K562 (cell line): ENCODE data around the gene FSTL3.

Source experiments
- CTCF ChIP-seq, 3 experiments: IDR thresholded peaks in 2 of 3; conservative IDR thresholded peaks in 1 of 3; 2 replicates each; pipeline ENCODE4 v1.5.1; 2011 to 2012; ENCODE audit warnings: low read length in 3 of 3, mild to moderate bottlenecking in 3 of 3, control low read depth in 2 of 3, improper control_type of control experiment in 1 of 3, inconsistent platforms in 1 of 3, low read depth in 1 of 3, mixed read lengths in 1 of 3, moderate library complexity in 1 of 3; ENCODE audit not compliant: insufficient read depth in 2 of 3
- MAFF ChIP-seq: IDR thresholded peaks from 2 replicates; pipeline ENCODE4 v1.6.1; 2012; ENCODE audit warnings: low read length, improper control_type of control experiment
- POLR2A ChIP-seq: fragments of 450-650 bp; conservative IDR thresholded peaks from 2 replicates; pipeline ENCODE4 v1.6.1; 2016
- USF2 ChIP-seq: sonication (generic); formaldehyde crosslinking; IDR thresholded peaks from 2 replicates; pipeline ENCODE4 v1.5.0; 2020; ENCODE audit warnings: missing genetic modification reagents
- ZBTB17 ChIP-seq: fragments of 450-650 bp; formaldehyde crosslinking; IDR thresholded peaks from 2 replicates; pipeline ENCODE4 v1.4.0; 2020; ENCODE audit warnings: mild to moderate bottlenecking

- TF ChIP-seq MAFF = no peak
- no peak for TF ChIP-seq POLR2A
- no peak for TF ChIP-seq CTCF (IDR thresholded peaks at IDR 0.05 in 2 of 3, conservative IDR thresholded peaks at IDR 0.05 in 1 of 3; ENCODE audit: insufficient read depth in 2 of 3, low read depth in 1 of 3, low read length in 3 of 3)
- TF ChIP-seq ZBTB17 (CRISPR knock-in tag) = no peak
- TF ChIP-seq USF2 (CRISPR knock-in tag) = no peak
Observed at GRCh38 chr19:670609-671075, 5.5 kb upstream of the FSTL3 start.
